HepG2 (cell line): Measurements from ENCODE around the gene STK11. TPM values are rescaled to one million over a fixed set of nuclear protein-coding genes. Genes with fewer than 3 reads are reported as not detected.

Source experiments
- AKNA ChIP-seq: sonication (generic); formaldehyde crosslinking; IDR thresholded peaks from 2 replicates; pipeline ENCODE4 v1.4.0; 2020; ENCODE audit warnings: missing genetic modification reagents, borderline replicate concordance
- ATF7-NPFF ChIP-seq: sonication (generic); formaldehyde crosslinking; IDR thresholded peaks from 2 replicates; pipeline ENCODE4 v1.8.1; 2023; ENCODE audit warnings: mild to moderate bottlenecking, low read depth, missing genetic modification reagents, moderate library complexity
- FOXA1 ChIP-seq, 2 experiments: fragments of 450-650 bp in 1 of 2; sonication (generic) in 1 of 2; formaldehyde crosslinking in 1 of 2; IDR thresholded peaks; 2 replicates each; pipeline versions ENCODE4 v1.4.0 to v1.6.1; 2016 to 2020; ENCODE audit warnings: missing genetic modification reagents in 1 of 2
- KMT2A ChIP-seq: sonication (generic); formaldehyde crosslinking; IDR thresholded peaks from 2 replicates; pipeline ENCODE4 v1.4.0; 2020; ENCODE audit warnings: missing genetic modification reagents
- NKX3-1 ChIP-seq: sonication (generic); formaldehyde crosslinking; IDR thresholded peaks from 2 replicates; pipeline ENCODE4 v1.5.0; 2020; ENCODE audit warnings: missing genetic modification reagents
- NR0B2 ChIP-seq: sonication (generic); formaldehyde crosslinking; IDR thresholded peaks from 2 replicates; pipeline ENCODE4 v1.4.0; 2020; ENCODE audit warnings: mild to moderate bottlenecking, missing genetic modification reagents
- PAXIP1 ChIP-seq: sonication (generic); formaldehyde crosslinking; conservative IDR thresholded peaks from 2 replicates; pipeline ENCODE4 v1.4.0; 2020; ENCODE audit warnings: mild to moderate bottlenecking, missing genetic modification reagents, moderate library complexity
- ZFAT ChIP-seq: sonication (generic); formaldehyde crosslinking; conservative IDR thresholded peaks from 2 replicates; pipeline ENCODE4 v1.8.1; 2023; ENCODE audit warnings: missing genetic modification reagents, inconsistent platforms
- ZFP36L2 ChIP-seq: sonication (generic); formaldehyde crosslinking; IDR thresholded peaks from 2 replicates; pipeline ENCODE4 v1.4.0; 2020; ENCODE audit warnings: missing genetic modification reagents
- ZNF569 ChIP-seq: sonication (generic); formaldehyde crosslinking; IDR thresholded peaks from 2 replicates; pipeline ENCODE4 v1.5.0; 2020; ENCODE audit warnings: mild to moderate bottlenecking, missing genetic modification reagents, moderate library complexity, borderline replicate concordance
- ZNF7 ChIP-seq: IDR thresholded peaks from 2 replicates; pipeline ENCODE4 v1.6.1; 2016; ENCODE audit warnings: missing biosample characterization, missing genetic modification reagents
- polyA plus RNA-seq, 8 experiments: library from polyadenylated mRNA; depleted of rRNA in 3 of 8; stranded (reverse) in 7 of 8; unstranded in 1 of 8; fragments of >200 nt; fragmentation: Illumina TruSeq in 4 of 8; extraction: Trizol in 4 of 8; gene quantifications; 2 replicates each; pipeline versions ENCODE4 v1.2.1 to v1.2.3, GENCODE V29; 2011 to 2016; ENCODE audit warnings: low read depth in 4 of 8, missing spikeins in 1 of 8, mixed read lengths in 1 of 8; ENCODE audit not compliant: insufficient read depth in 1 of 8
- total RNA-seq, 5 experiments: library from RNA; depleted of rRNA; stranded (reverse); fragments of >200 nt; fragmentation: Illumina TruSeq; extraction: Trizol; gene quantifications; 2 replicates each; pipeline ENCODE4 v1.2.3, GENCODE V29; 2016; ENCODE audit warnings: low read depth in 1 of 5

The STK11 gene
- total and polyA plus RNA-seq, 2 of the 13 experiments (the other 11 are each of a cell fraction or from before 2014, with no cell fraction given), result 27.5 to 43.6 TPM

GRCh38 chr19:1170938-1171754, 34.4 kb upstream of the STK11 start (continued):
- TF ChIP-seq AKNA (no peak), ZFP36L2 (CRISPR knock-in tag) (no peak), ZNF7 (no peak), PAXIP1 (CRISPR knock-in tag) (peak; percentile 37), NR0B2 (CRISPR knock-in tag) (no peak), ZNF569 (CRISPR knock-in tag) (no peak), KMT2A (no peak), NKX3-1 (CRISPR knock-in tag) (no peak), ATF7-NPFF (no peak), ZFAT (CRISPR knock-in tag) (no peak), FOXA1 (IDR thresholded peaks at IDR 0.05) (no peak), FOXA1 (CRISPR knock-in tag; IDR thresholded peaks at IDR 0.05) (peak; percentile 27; the same call in 1 of the 2 replicates)
